HepG2 (cell line): Measurements from ENCODE around the gene DSG2. TPM values are rescaled to one million over a fixed set of nuclear protein-coding genes. Genes with fewer than 3 reads are reported as not detected.

Experiments used
- CHD4 ChIP-seq: fragments of 200-600 bp; sonication (generic); IDR thresholded peaks from 2 replicates; pipeline ENCODE4 v1.7.0; 2017; ENCODE audit warnings: mild to moderate bottlenecking, low read length, borderline replicate concordance
- ELF3 ChIP-seq: IDR thresholded peaks from 2 replicates; pipeline ENCODE4 v1.6.1; 2016; ENCODE audit warnings: missing genetic modification reagents, missing compliant biosample characterization
- GATA4 ChIP-seq: sonication (generic); IDR thresholded peaks from 2 replicates; pipeline ENCODE4 v1.6.1; 2016; ENCODE audit warnings: antibody characterized with exemption, low read depth, borderline replicate concordance
- IKZF1 ChIP-seq: fragments of 450-650 bp; IDR thresholded peaks from 2 replicates; pipeline ENCODE4 v1.7.1; 2016
- SAP130 ChIP-seq: IDR thresholded peaks from 2 replicates; pipeline ENCODE4 v1.6.1; 2016; ENCODE audit warnings: low read depth
- ZBTB7B ChIP-seq: sonication (generic); formaldehyde crosslinking; IDR thresholded peaks from 2 replicates; pipeline ENCODE4 v1.4.0; 2020; ENCODE audit warnings: missing genetic modification reagents
- ZFP36 ChIP-seq: fragments of 150-350 bp; IDR thresholded peaks from 2 replicates; pipeline ENCODE4 v1.6.1; 2018; ENCODE audit warnings: borderline replicate concordance, low read length, low read depth; ENCODE audit not compliant: partially characterized antibody
- ZFP62 ChIP-seq: sonication (generic); formaldehyde crosslinking; IDR thresholded peaks from 2 replicates; pipeline ENCODE4 v1.4.0; 2020; ENCODE audit warnings: missing genetic modification reagents
- ZNF512B ChIP-seq: sonication (generic); formaldehyde crosslinking; IDR thresholded peaks from 2 replicates; pipeline ENCODE4 v1.5.1; 2020; ENCODE audit warnings: missing genetic modification reagents, mild to moderate bottlenecking, borderline replicate concordance
- ZNF572 ChIP-seq: sonication (generic); formaldehyde crosslinking; IDR thresholded peaks from 2 replicates; pipeline ENCODE4 v1.5.1; 2020; ENCODE audit warnings: mild to moderate bottlenecking, missing genetic modification reagents
- ZNF577 ChIP-seq: sonication (generic); formaldehyde crosslinking; IDR thresholded peaks from 2 replicates; pipeline ENCODE4 v1.4.0; 2020; ENCODE audit warnings: mild to moderate bottlenecking, low read depth, missing genetic modification reagents, borderline replicate concordance
- ZNF768 ChIP-seq: sonication (generic); formaldehyde crosslinking; IDR thresholded peaks from 2 replicates; pipeline ENCODE4 v1.4.0; 2020; ENCODE audit warnings: missing genetic modification reagents
- ZNF790 ChIP-seq: sonication (generic); formaldehyde crosslinking; IDR thresholded peaks from 2 replicates; pipeline ENCODE4 v1.8.0; 2022; ENCODE audit warnings: missing genetic modification reagents, mild to moderate bottlenecking, borderline replicate concordance
- ZXDC ChIP-seq: sonication (generic); formaldehyde crosslinking; IDR thresholded peaks from 2 replicates; pipeline ENCODE4 v1.5.0; 2020; ENCODE audit warnings: mild to moderate bottlenecking, missing genetic modification reagents
- polyA plus RNA-seq, 8 experiments: library from polyadenylated mRNA; depleted of rRNA in 3 of 8; stranded (reverse) in 7 of 8; unstranded in 1 of 8; fragments of >200 nt; fragmentation: Illumina TruSeq in 4 of 8; extraction: Trizol in 4 of 8; gene quantifications; 2 replicates each; pipeline versions ENCODE4 v1.2.1 to v1.2.3, GENCODE V29; 2011 to 2016; ENCODE audit warnings: low read depth in 4 of 8, missing spikeins in 1 of 8, mixed read lengths in 1 of 8; ENCODE audit not compliant: insufficient read depth in 1 of 8
- total RNA-seq, 5 experiments: library from RNA; depleted of rRNA; stranded (reverse); fragments of >200 nt; fragmentation: Illumina TruSeq; extraction: Trizol; gene quantifications; 2 replicates each; pipeline ENCODE4 v1.2.3, GENCODE V29; 2016; ENCODE audit warnings: low read depth in 1 of 5
- TF ChIP-seq, protein P1 (sequence below): IDR thresholded peaks from 2 replicates; pipeline ENCODE4 v1.6.1; 2016; ENCODE audit warnings: missing compliant biosample characterization, missing genetic modification reagents, borderline replicate concordance
- TF ChIP-seq, protein P2 (sequence below): sonication (generic); formaldehyde crosslinking; IDR thresholded peaks from 2 replicates; pipeline ENCODE4 v1.9.0; 2022; ENCODE audit warnings: low read depth, missing genetic modification reagents
- TF ChIP-seq, protein P3 (sequence below), 2 experiments: sonication (generic) in 1 of 2; formaldehyde crosslinking in 1 of 2; IDR thresholded peaks; 2 replicates each; pipeline versions ENCODE4 v1.4.0 to v1.6.1; 2018 to 2020; ENCODE audit warnings: missing genetic modification reagents in 2 of 2, borderline replicate concordance in 1 of 2, low read depth in 1 of 2, mild to moderate bottlenecking in 1 of 2, missing biosample characterization in 1 of 2

Gene DSG2
- total and polyA plus RNA-seq, 2 of the 13 experiments (the other 11 are each of a cell fraction or from before 2014, with no cell fraction given) = 23.3 to 66.7 TPM

GRCh38 chr18:31498574-31499524, 872 bp downstream of the DSG2 start (continued):
- TF ChIP-seq, protein P1, sequence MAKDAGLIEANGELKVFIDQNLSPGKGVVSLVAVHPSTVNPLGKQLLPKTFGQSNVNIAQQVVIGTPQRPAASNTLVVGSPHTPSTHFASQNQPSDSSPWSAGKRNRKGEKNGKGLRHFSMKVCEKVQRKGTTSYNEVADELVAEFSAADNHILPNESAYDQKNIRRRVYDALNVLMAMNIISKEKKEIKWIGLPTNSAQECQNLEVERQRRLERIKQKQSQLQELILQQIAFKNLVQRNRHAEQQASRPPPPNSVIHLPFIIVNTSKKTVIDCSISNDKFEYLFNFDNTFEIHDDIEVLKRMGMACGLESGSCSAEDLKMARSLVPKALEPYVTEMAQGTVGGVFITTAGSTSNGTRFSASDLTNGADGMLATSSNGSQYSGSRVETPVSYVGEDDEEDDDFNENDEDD (CRISPR knock-in tag) = no peak
- TF ChIP-seq ZXDC (CRISPR knock-in tag) (no peak), ZNF790 (CRISPR knock-in tag) (no peak), ELF3 (CRISPR knock-in tag) (0 out of 2 replicates have a peak, but pooled peaks have one; percentile 12), ZNF768 (CRISPR knock-in tag) (no peak), IKZF1 (no peak), ZNF572 (CRISPR knock-in tag) (no peak), ZBTB7B (0 out of 2 replicates have a peak, but pooled peaks have one; percentile 36), ZFP62 (CRISPR knock-in tag) (no peak), ZFP36 (no peak), GATA4 (no peak), CHD4 (no peak), ZNF577 (CRISPR knock-in tag) (no peak), ZNF512B (CRISPR knock-in tag) (no peak), SAP130 (CRISPR knock-in tag) (peak; percentile 19; the same call in 1 of the 2 replicates)
- TF ChIP-seq, protein P2, sequence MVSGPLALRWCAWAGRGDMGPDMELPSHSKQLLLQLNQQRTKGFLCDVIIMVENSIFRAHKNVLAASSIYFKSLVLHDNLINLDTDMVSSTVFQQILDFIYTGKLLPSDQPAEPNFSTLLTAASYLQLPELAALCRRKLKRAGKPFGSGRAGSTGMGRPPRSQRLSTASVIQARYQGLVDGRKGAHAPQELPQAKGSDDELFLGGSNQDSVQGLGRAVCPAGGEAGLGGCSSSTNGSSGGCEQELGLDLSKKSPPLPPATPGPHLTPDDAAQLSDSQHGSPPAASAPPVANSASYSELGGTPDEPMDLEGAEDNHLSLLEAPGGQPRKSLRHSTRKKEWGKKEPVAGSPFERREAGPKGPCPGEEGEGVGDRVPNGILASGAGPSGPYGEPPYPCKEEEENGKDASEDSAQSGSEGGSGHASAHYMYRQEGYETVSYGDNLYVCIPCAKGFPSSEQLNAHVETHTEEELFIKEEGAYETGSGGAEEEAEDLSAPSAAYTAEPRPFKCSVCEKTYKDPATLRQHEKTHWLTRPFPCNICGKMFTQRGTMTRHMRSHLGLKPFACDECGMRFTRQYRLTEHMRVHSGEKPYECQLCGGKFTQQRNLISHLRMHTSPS (CRISPR knock-in tag) = no peak
- TF ChIP-seq, protein P3, sequence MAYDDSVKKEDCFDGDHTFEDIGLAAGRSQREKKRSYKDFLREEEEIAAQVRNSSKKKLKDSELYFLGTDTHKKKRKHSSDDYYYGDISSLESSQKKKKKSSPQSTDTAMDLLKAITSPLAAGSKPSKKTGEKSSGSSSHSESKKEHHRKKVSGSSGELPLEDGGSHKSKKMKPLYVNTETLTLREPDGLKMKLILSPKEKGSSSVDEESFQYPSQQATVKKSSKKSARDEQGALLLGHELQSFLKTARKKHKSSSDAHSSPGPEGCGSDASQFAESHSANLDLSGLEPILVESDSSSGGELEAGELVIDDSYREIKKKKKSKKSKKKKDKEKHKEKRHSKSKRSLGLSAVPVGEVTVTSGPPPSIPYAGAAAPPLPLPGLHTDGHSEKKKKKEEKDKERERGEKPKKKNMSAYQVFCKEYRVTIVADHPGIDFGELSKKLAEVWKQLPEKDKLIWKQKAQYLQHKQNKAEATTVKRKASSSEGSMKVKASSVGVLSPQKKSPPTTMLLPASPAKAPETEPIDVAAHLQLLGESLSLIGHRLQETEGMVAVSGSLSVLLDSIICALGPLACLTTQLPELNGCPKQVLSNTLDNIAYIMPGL (CRISPR knock-in tag; IDR thresholded peaks at IDR 0.05; ENCODE audit: borderline replicate concordance in 1 of 2, low read depth in 1 of 2) = 0 out of 4 replicates have a peak, but pooled peaks of 1 of the 2 experiments have one; percentile 17
